Kidney (tissue), 14 donors: ENCODE measurements around the gene CCDC8. TPM values are rescaled to one million over a fixed set of nuclear protein-coding genes. Genes with fewer than 3 reads are reported as not detected.
A peak's percentile ranks its signal among the peaks of the same experiment; 100 is the strongest.

Experiments used
- DNase-seq, 5 donors: peaks; one replicate each; pipeline ENCODE4 v3.0.0-alpha.2; 2013 to 2020
- FAIRE-seq: peaks from 2 replicates; lab custom pipeline; 2012; peaks lifted over from hg19 to GRCh38; lab: Jason Lieb, UNC
- H3K27ac ChIP-seq, 2 donors: one replicate each; pipeline ENCODE4 v1.7.0; 2013; ENCODE audit warnings: low read depth in 2 of 2, low read length in 2 of 2, inconsistent platforms in 1 of 2
- H3K27me3 ChIP-seq: one replicate; pipeline ENCODE4 v1.7.1; 2013; ENCODE audit warnings: low read length, inconsistent platforms; ENCODE audit not compliant: control insufficient read depth, insufficient read depth
- H3K36me3 ChIP-seq, 3 donors: one replicate each; pipeline versions ENCODE4 v1.7.0 to v1.7.1; 2013; ENCODE audit warnings: low read length in 3 of 3, control low read depth in 1 of 3, inconsistent platforms in 1 of 3; ENCODE audit not compliant: insufficient read depth in 3 of 3, control insufficient read depth in 2 of 3
- H3K4me1 ChIP-seq, 3 donors: one replicate each; pipeline versions ENCODE4 v1.7.0 to v1.7.1; 2013; ENCODE audit warnings: low read length in 3 of 3, inconsistent platforms in 1 of 3, low read depth in 1 of 3; ENCODE audit not compliant: control insufficient read depth in 2 of 3, insufficient read depth in 2 of 3
- H3K4me3 ChIP-seq, 3 donors: one replicate each; pipeline versions ENCODE4 v1.7.0 to v1.8.1; 2013; ENCODE audit warnings: low read length in 3 of 3, control low read depth in 1 of 3, inconsistent platforms in 1 of 3
- H3K9ac ChIP-seq, 3 donors: one replicate each; pipeline versions ENCODE4 v1.7.0 to v1.7.1; 2013; ENCODE audit warnings: low read length in 3 of 3, control low read depth in 1 of 3, inconsistent platforms in 1 of 3
- H3K9me3 ChIP-seq, 3 donors: one replicate each; pipeline versions ENCODE4 v1.7.0 to v1.7.1; 2013; ENCODE audit warnings: low read length in 3 of 3, control low read depth in 1 of 3, inconsistent platforms in 1 of 3; ENCODE audit not compliant: control insufficient read depth in 2 of 3, insufficient read depth in 1 of 3
- CTCF ChIP-seq: IDR thresholded peaks from 3 replicates; pipeline ENCODE4 v1.5.1; 2012; ENCODE audit warnings: mild to moderate bottlenecking, moderate library complexity, borderline replicate concordance; ENCODE audit not compliant: insufficient read depth; ENCODE audit errors: extremely low read depth
- intact Hi-C: fragments of 100-400 bp; cut with DNase I; formaldehyde crosslinking; loops from one replicate; pipeline ENCODE4 v1.11.1; 2022
- polyA plus RNA-seq: library from polyadenylated mRNA; stranded (reverse); fragments of 350-450 nt; fragmentation: Illumina TruSeq; extraction: RNeasy Lipid Tissue Mini Kit (QIAGEN cat#74804); gene quantifications from one replicate; pipeline ENCODE4 v1.2.3, GENCODE V29; 2014; ENCODE audit warnings: low read depth, low replicate concordance; ENCODE audit not compliant: insufficient read depth
- total RNA-seq: library from RNA; stranded (reverse); fragmentation: NEBNext Ultra II Directional; extraction: Animal tissue kit (Norgen Biotek cat#: 25700); gene quantifications from one replicate; pipeline ENCODE4 v1.2.1, GENCODE V29; 2021
- donor health status: control.
- donor health status: control.
- donor health status: control.
- donor health status: control.
- donor health status: control.
- donor health status: DM: yes; HTN: yes; CAD: no.
- donor health status: Normal renal cell carcinoma (clear cell type).

Gene CCDC8
- total and polyA plus RNA-seq, 2 donors from 2014 or later, result 18.9 to 21.0 TPM

GRCh38 chr19:46381756-46382345 lies 31.5 kb downstream of the CCDC8 start:
- intact Hi-C loops, result no loop called here
- no peaks in the 10 kb centered on the region for H3K4me1 ChIP-seq
- H3K36me3 ChIP-seq, result peaks cover 3 to 31% (median 11%) of the 10 kb centered on the region in 3 donors

GRCh38 chr19:46381346-46381745 lies 32.0 kb downstream of the CCDC8 start:
- DNase-seq, result peak in 1 of 5 donors; percentile 18
- FAIRE-seq, result no peak
- H3K9ac ChIP-seq, result no peak overlapping the region
- TF ChIP-seq CTCF, result no peak
- no peaks in the 10 kb centered on the region for H3K27me3 ChIP-seq
- no peaks in the 10 kb centered on the region for H3K4me1 ChIP-seq
- intact Hi-C loops, result no loop called here
- no peaks in the 10 kb centered on the region for H3K9me3 ChIP-seq
- H3K36me3 ChIP-seq, result peaks cover 3 to 34% (median 16%) of the 10 kb centered on the region in 3 donors
- H3K27ac ChIP-seq, result no peak overlapping the region
- no peak overlapping the region for H3K4me3 ChIP-seq

More at GRCh38 chr19:46381756-46382345, 31.5 kb downstream of the CCDC8 start:
- TF ChIP-seq CTCF, result no peak
- Histone ChIP-seq H3K27me3 (no peaks in the 10 kb centered on the region), H3K9me3 (no peaks in the 10 kb centered on the region), H3K27ac (no peak overlapping the region), H3K9ac (no peak overlapping the region), H3K4me3 (no peak overlapping the region)
- DNase-seq (peak in 1 of 5 donors; percentile 52), FAIRE-seq (no peak)

- Histone ChIP-seq H3K9ac (no peak overlapping the region), H3K4me1 (no peaks in the 10 kb centered on the region), H3K4me3 (no peak overlapping the region), H3K27ac (no peak overlapping the region), H3K36me3 (peaks cover 3 to 34% (median 20%) of the 10 kb centered on the region in 3 donors), H3K9me3 (no peaks in the 10 kb centered on the region), H3K27me3 (no peaks in the 10 kb centered on the region)
- DNase-seq (no peak), FAIRE-seq (no peak)
- TF ChIP-seq CTCF, result no peak
- intact Hi-C loops, result no loop called here
These were observed 32.7 kb downstream of the CCDC8 start for GRCh38 chr19:46380690-46381089.
